Measurements from ENCODE around the gene TPI1.

TPI1 gene

DNA sequence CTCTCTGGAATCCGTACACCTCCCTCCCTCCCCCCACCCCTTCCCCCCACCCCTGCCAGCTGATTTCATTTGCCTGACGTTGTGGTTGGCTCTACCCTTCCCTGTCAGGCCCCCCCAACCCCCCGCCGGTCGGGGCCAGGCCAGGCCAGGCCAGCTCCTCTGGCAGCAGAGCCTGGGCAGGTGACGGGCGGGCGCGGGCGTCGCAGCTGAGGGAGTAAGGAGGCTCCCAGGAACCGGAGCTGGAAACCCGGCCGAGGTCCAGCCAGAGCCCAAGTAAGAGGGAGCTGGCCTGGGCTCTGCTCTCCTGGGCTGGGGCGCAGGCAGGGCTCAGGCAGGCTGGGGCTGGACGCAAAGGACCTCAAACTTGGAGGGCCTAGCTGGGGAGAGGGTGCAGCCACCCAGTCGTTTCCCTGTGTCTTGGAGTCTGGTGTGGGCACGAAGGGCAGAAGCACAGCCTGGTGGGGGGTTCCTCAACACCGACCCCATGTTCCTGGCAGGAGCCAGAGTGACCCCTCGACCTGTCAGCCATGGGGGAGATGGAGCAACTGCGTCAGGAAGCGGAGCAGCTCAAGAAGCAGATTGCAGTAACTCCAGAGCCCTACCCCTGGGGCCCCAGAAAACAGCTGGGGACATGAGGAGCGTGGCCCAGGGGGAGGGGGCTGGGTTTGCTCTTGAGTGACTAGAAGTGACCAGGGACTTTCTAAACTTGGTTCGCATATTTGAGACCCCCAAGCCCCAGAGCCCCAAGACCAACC, 26.4 kb upstream of the TPI1 start, which contains the start of gene GNB3:
Gene GNB3 (plus strand): TSS at position 165 of the 755 bp plus-strand sequence. CDS start 363 bp downstream, at position 528.
- no peak within 1 kb of the TSS for H3K4me3 ChIP-seq (ENCODE audit: low read depth, low read length)
- POLR2A ChIA-PET, result interaction anchor here (1.1 to 5.5 kb wide), 3 partner anchors 11 to 27 kb away, joined by 5 to 43 read pairs (median 17); partner anchors contain the start of genes CDCA3, P3H3 and USP5
- no peak for DNase-seq (ENCODE audit: low read depth, low spot score)
- CTCF ChIA-PET, result interaction anchor here (1.6 to 18.1 kb wide), 5 partner anchors 11 to 88 kb away, joined by 5 to 316 read pairs (median 11); partner anchors contain the start of genes CDCA3, MLF2, P3H3 and SPSB2
- TF ChIP-seq, protein P1, sequence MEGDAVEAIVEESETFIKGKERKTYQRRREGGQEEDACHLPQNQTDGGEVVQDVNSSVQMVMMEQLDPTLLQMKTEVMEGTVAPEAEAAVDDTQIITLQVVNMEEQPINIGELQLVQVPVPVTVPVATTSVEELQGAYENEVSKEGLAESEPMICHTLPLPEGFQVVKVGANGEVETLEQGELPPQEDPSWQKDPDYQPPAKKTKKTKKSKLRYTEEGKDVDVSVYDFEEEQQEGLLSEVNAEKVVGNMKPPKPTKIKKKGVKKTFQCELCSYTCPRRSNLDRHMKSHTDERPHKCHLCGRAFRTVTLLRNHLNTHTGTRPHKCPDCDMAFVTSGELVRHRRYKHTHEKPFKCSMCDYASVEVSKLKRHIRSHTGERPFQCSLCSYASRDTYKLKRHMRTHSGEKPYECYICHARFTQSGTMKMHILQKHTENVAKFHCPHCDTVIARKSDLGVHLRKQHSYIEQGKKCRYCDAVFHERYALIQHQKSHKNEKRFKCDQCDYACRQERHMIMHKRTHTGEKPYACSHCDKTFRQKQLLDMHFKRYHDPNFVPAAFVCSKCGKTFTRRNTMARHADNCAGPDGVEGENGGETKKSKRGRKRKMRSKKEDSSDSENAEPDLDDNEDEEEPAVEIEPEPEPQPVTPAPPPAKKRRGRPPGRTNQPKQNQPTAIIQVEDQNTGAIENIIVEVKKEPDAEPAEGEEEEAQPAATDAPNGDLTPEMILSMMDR (IDR thresholded peaks at IDR 0.05; ENCODE audit: insufficient read depth, low read length, missing control alignments), result no peak

DNA sequence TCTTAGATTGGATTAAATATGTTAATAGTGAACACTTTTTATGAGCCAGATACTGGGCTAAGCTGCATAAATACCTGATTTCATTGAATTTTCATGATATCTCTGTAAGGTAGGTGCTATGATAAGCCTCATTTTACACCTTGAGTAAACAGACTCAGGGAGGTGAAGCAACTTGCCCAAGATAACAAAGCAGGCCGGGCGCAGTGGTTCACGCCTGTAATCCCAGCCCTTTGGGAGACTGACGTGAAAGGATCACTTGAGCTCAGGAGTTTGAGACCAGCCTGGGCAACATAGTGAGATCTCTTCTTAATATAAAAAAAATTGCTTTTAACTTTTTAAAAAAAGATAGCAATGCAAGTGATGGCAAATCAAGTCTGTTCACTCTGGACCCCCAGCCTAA, 25.3 kb upstream of the TPI1 start:
- POLR2A ChIA-PET, result interaction anchor here (1.1 to 5.5 kb wide), 3 partner anchors 9 to 13 kb away, joined by 3 to 43 read pairs (median 17); partner anchors contain the start of genes CDCA3, P3H3 and USP5
- CTCF ChIA-PET, result interaction anchor here (0.5 to 18.1 kb wide), 5 partner anchors 9 to 89 kb away, joined by 3 to 316 read pairs (median 11); partner anchors contain the start of genes CDCA3, MLF2, P3H3 and SPSB2
- TF ChIP-seq, protein P1 (IDR thresholded peaks at IDR 0.05; ENCODE audit: insufficient read depth, low read length, missing control alignments), result no peak
- no peak for DNase-seq (ENCODE audit: low read depth, low spot score)
- no peak overlapping the region for H3K4me3 ChIP-seq (ENCODE audit: low read depth, low read length)

DNA sequence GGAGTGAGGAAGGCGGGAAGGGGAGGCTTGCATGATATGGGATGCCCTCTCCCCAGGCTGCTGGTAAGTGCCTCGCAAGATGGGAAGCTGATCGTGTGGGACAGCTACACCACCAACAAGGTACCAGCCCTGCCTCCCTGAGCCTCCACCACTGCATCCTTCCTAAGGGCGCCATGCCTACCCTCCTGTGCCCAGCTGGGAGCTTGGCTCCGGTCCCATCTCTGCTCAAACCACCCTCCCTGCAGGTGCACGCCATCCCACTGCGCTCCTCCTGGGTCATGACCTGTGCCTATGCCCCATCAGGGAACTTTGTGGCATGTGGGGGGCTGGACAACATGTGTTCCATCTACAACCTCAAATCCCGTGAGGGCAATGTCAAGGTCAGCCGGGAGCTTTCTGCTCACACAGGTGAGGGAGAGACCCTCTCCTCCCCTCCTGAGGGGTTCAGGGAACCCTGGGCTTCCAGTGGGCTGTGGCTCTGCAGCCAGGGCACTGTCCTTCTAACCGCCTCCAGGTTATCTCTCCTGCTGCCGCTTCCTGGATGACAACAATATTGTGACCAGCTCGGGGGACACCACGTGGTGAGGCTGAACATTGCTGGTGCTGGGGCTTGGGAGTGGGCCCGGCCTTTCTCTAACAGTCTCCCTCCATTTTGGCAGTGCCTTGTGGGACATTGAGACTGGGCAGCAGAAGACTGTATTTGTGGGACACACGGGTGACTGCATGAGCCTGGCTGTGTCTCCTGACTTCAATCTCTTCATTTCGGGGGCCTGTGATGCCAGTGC, 24.0 kb upstream of the TPI1 start:
- DNase-seq (ENCODE audit: low read depth, low spot score), result no peak
- ChIA-PET POLR2A (interaction anchor here (1.0 to 5.5 kb wide), 6 partner anchors 8 to 308 kb away, joined by 3 to 43 read pairs (median 5); partner anchors contain the start of genes CDCA3, P3H3, TPI1 and USP5), CTCF (interaction anchor here (1.5 to 18.1 kb wide), 3 partner anchors 13 to 90 kb away, joined by 3 to 316 read pairs (median 14); partner anchors contain the start of genes MLF2 and P3H3)
- TF ChIP-seq, protein P1 (IDR thresholded peaks at IDR 0.05; ENCODE audit: insufficient read depth, low read length, missing control alignments), result no peak
- H3K4me3 ChIP-seq (ENCODE audit: low read depth, low read length), result no peak overlapping the region

DNA sequence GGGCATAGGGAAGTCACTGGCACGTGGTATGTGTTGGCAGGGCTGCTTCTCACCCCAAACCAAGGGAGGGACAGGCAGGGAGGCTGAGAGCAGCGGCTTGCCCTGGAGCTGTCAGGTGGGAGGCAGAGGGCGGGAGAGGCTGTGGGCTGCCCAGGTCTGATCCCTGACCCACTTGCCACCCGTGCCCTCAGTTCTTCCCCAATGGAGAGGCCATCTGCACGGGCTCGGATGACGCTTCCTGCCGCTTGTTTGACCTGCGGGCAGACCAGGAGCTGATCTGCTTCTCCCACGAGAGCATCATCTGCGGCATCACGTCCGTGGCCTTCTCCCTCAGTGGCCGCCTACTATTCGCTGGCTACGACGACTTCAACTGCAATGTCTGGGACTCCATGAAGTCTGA, 21.9 kb upstream of the TPI1 start:
- DNase-seq (ENCODE audit: low read depth, low spot score), result no peak
- H3K4me3 ChIP-seq (ENCODE audit: low read depth, low read length), result no peak overlapping the region
- TF ChIP-seq, protein P1 (IDR thresholded peaks at IDR 0.05; ENCODE audit: insufficient read depth, low read length, missing control alignments), result no peak
- ChIA-PET CTCF (interaction anchor here (18.1 kb wide), 1 partner anchor 15 kb away, joined by 316 read pairs; the partner anchor contains the start of gene P3H3), POLR2A (interaction anchor here (2.1 kb wide), 1 partner anchor 16 kb away, joined by 14 read pairs; the partner anchor contains the start of gene P3H3)

DNA sequence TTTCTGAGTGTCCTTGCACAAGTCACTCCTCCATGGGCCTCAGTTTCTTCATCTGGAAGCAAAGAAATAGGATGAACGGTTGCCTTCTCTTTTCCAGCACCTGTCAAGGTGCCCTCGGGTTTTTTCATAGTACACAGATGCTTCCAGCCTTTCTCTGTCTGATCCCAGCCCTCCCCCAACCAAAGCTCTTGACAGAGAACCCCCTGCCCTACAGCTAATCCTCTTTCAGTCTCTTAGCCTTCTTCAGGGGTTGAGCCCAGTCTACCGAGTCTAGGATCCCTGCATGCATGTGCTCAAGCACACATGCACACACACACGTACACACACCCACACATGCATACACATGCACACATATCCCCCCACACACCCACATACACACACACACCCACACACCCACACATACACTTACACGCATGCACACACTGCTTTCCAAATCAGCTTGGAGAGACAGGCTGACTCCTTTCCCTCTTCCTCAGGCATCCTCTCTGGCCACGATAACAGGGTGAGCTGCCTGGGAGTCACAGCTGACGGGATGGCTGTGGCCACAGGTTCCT, 20.9 kb upstream of the TPI1 start:
- DNase-seq (ENCODE audit: low read depth, low spot score), result no peak
- ChIA-PET CTCF (interaction anchor here (1.2 to 18.1 kb wide), 3 partner anchors 9 to 23 kb away, joined by 3 to 316 read pairs (median 3); partner anchors contain the start of gene P3H3), POLR2A (no interaction called here)
- no peak overlapping the region for H3K4me3 ChIP-seq (ENCODE audit: low read depth, low read length)
- TF ChIP-seq, protein P1 (IDR thresholded peaks at IDR 0.05; ENCODE audit: insufficient read depth, low read length, missing control alignments), result no peak
